OCI-LY7 (cell line): ENCODE results near the gene C8G.

Experiments used
- CTCF ChIP-seq: fragments of 200-600 bp; sonication (generic); conservative IDR thresholded peaks from 2 replicates; pipeline ENCODE4 v1.5.1; 2014; ENCODE audit warnings: mild to moderate bottlenecking, antibody characterized with exemption, low read length, moderate library complexity, mixed read lengths
- EZH2phosphoT487 ChIP-seq: fragments of 200-600 bp; sonication (generic); IDR thresholded peaks from 2 replicates; pipeline ENCODE4 v1.6.1; 2018; ENCODE audit warnings: low read depth, borderline replicate concordance, mild to moderate bottlenecking, mixed run types, antibody characterized with exemption, low read length, moderate library complexity, mixed read lengths

GRCh38 chr9:136898483-136899100 is 46.5 kb upstream of the C8G start:
- TF ChIP-seq CTCF (no peak), EZH2phosphoT487 (no peak)
